Osteoblast (primary cell): ENCODE results near the gene FREM1. TPM values are rescaled to one million over a fixed set of nuclear protein-coding genes. Genes with fewer than 3 reads are reported as not detected.

Experiments
- DNase-seq: peaks from one replicate; pipeline ENCODE4 v3.0.0; 2011; ENCODE audit warnings: low spot score, mixed read lengths; ENCODE audit not compliant: insufficient read length; ENCODE audit errors: missing footprints
- H2AFZ ChIP-seq: 2 replicates; pipeline ENCODE4 v1.6.0; 2011; ENCODE audit warnings: mild to moderate bottlenecking, low read length
- H3K27ac ChIP-seq: 2 replicates; pipeline ENCODE4 v1.5.1; 2011; ENCODE audit warnings: mild to moderate bottlenecking, low read depth, low read length, moderate library complexity
- H3K27me3 ChIP-seq: 2 replicates; pipeline ENCODE4 v1.6.0; 2012; ENCODE audit warnings: mild to moderate bottlenecking, control low read depth, inconsistent platforms, low read length, moderate library complexity; ENCODE audit not compliant: insufficient read depth
- H3K36me3 ChIP-seq: 2 replicates; pipeline ENCODE4 v1.5.1; 2011; ENCODE audit warnings: mild to moderate bottlenecking, low read length, control low read depth, moderate library complexity; ENCODE audit not compliant: insufficient read depth
- H3K4me1 ChIP-seq: 2 replicates; pipeline ENCODE4 v1.5.1; 2011; ENCODE audit warnings: mild to moderate bottlenecking, low read length, control low read depth, moderate library complexity; ENCODE audit not compliant: insufficient read depth
- H3K4me2 ChIP-seq: 2 replicates; pipeline ENCODE4 v1.6.0; 2011; ENCODE audit warnings: mild to moderate bottlenecking, low read length; ENCODE audit not compliant: insufficient read depth
- H3K4me3 ChIP-seq: fragments of 200-600 bp; sonication (generic); 3 replicates; pipeline ENCODE4 v1.5.1; 2012; ENCODE audit warnings: mild to moderate bottlenecking, low read length, inconsistent platforms; ENCODE audit not compliant: insufficient read depth
- H3K79me2 ChIP-seq: 2 replicates; pipeline ENCODE4 v1.6.0; 2012; ENCODE audit warnings: mild to moderate bottlenecking, low read length, control low read depth, inconsistent platforms; ENCODE audit not compliant: insufficient read depth
- H3K9me3 ChIP-seq: 2 replicates; pipeline ENCODE4 v1.5.1; 2011; ENCODE audit warnings: low read depth, low read length, control low read depth
- H4K20me1 ChIP-seq: 2 replicates; pipeline ENCODE4 v1.6.0; 2012; ENCODE audit warnings: mild to moderate bottlenecking, low read length, control low read depth; ENCODE audit not compliant: insufficient read depth
- total RNA-seq: library from RNA; depleted of rRNA; stranded (reverse); fragments of >200 nt; gene quantifications from 2 replicates; pipeline ENCODE4 v1.2.3, GENCODE V29; 2012
- TF ChIP-seq, protein P1 (sequence below): IDR thresholded peaks from 2 replicates; pipeline ENCODE4 v1.5.1; 2011; ENCODE audit warnings: mild to moderate bottlenecking, low read depth, low read length, moderate library complexity; ENCODE audit errors: extremely low read depth

Gene FREM1
- total RNA-seq, 1 donor, result 0.72 TPM

DNA sequence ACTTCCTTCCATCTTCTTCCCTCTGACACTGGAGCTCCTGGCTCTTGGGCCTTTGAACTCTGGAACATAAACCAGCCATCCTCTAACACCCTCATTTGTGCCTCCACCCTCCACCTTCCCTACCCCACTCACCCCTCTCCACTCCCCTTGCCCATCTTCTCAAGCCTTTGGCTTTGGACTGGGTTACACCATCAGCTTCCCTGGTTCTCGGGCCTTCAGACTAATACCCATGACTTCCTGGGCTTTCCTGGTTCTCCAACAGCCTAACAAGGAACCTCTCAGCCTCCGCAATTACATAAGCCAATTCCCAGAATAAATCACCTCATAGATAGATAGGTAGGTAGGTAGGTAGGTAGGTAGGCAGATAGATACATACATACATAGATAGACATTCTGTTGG lies 67.1 kb downstream of the FREM1 start:
- no peak for DNase-seq
- H2AFZ ChIP-seq, result no peak overlapping the region
- no peaks in the 10 kb centered on the region for H3K36me3 ChIP-seq
- no peak overlapping the region for H3K4me3 ChIP-seq
- H4K20me1 ChIP-seq, result no peaks in the 10 kb centered on the region
- TF ChIP-seq, protein P1, sequence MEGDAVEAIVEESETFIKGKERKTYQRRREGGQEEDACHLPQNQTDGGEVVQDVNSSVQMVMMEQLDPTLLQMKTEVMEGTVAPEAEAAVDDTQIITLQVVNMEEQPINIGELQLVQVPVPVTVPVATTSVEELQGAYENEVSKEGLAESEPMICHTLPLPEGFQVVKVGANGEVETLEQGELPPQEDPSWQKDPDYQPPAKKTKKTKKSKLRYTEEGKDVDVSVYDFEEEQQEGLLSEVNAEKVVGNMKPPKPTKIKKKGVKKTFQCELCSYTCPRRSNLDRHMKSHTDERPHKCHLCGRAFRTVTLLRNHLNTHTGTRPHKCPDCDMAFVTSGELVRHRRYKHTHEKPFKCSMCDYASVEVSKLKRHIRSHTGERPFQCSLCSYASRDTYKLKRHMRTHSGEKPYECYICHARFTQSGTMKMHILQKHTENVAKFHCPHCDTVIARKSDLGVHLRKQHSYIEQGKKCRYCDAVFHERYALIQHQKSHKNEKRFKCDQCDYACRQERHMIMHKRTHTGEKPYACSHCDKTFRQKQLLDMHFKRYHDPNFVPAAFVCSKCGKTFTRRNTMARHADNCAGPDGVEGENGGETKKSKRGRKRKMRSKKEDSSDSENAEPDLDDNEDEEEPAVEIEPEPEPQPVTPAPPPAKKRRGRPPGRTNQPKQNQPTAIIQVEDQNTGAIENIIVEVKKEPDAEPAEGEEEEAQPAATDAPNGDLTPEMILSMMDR, result no peak
- H3K79me2 ChIP-seq, result no peaks in the 10 kb centered on the region
- no peak overlapping the region for H3K27ac ChIP-seq
- H3K9me3 ChIP-seq, result no peaks in the 10 kb centered on the region
- no peak overlapping the region for H3K4me2 ChIP-seq
- H3K27me3 ChIP-seq, result peaks cover 2% of the 10 kb centered on the region
- no peaks in the 10 kb centered on the region for H3K4me1 ChIP-seq

DNA sequence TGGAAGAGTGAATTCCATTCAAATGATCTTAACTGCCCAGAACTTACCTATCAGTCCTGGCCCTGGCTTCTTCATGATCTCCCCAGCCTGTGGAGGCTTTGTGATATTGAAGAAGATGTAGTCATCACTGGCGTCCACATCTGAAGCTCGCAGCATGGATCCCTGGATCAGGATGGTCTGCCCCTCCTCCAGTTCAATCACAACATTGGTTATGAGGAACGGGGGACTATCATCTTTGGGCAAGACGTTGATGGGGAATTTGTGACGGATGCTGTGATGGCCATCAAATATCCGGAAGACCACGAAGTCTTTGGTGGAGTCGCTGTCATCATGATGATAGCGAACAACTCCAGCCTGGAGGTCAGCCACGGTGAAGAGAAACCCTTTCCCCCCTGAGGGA lies 68.0 kb downstream of the FREM1 start:
- no peak overlapping the region for H3K27ac ChIP-seq
- H3K79me2 ChIP-seq, result no peaks in the 10 kb centered on the region
- no peak for DNase-seq
- TF ChIP-seq, protein P1, result no peak
- H3K4me1 ChIP-seq, result no peaks in the 10 kb centered on the region
- H3K27me3 ChIP-seq, result peaks cover 2% of the 10 kb centered on the region
- no peak overlapping the region for H3K4me2 ChIP-seq
- no peak overlapping the region for H2AFZ ChIP-seq
- no peak overlapping the region for H3K4me3 ChIP-seq
- no peaks in the 10 kb centered on the region for H3K9me3 ChIP-seq
- no peaks in the 10 kb centered on the region for H4K20me1 ChIP-seq
- H3K36me3 ChIP-seq, result no peaks in the 10 kb centered on the region

DNA sequence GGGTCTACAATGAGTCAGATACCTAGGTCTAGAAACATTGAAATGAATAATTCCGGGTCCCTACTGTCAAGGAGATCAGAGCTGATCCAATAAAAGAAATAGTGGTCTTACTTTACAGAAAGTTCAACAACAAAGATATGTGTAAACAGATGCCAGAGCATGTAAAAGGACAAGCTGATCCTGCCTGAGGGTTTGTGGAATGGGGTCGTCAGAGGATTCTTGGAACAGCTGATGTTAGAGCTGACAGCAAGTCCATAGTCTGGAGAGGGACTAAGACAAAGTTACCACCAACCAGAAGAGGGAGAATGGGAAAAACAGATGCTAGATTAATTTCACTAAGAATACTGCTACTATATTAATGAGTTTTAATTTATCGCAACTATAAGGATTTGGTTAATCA lies 71.5 kb downstream of the FREM1 start:
- H3K27me3 ChIP-seq, result peaks cover 2% of the 10 kb centered on the region
- H3K9me3 ChIP-seq, result no peaks in the 10 kb centered on the region
- H3K36me3 ChIP-seq, result no peaks in the 10 kb centered on the region
- H2AFZ ChIP-seq, result no peak overlapping the region
- H3K4me1 ChIP-seq, result no peaks in the 10 kb centered on the region
- no peak overlapping the region for H3K4me2 ChIP-seq
- no peaks in the 10 kb centered on the region for H4K20me1 ChIP-seq
- TF ChIP-seq, protein P1, result no peak
- no peak for DNase-seq
- no peak overlapping the region for H3K27ac ChIP-seq
- H3K4me3 ChIP-seq, result no peak overlapping the region
- no peaks in the 10 kb centered on the region for H3K79me2 ChIP-seq

DNA sequence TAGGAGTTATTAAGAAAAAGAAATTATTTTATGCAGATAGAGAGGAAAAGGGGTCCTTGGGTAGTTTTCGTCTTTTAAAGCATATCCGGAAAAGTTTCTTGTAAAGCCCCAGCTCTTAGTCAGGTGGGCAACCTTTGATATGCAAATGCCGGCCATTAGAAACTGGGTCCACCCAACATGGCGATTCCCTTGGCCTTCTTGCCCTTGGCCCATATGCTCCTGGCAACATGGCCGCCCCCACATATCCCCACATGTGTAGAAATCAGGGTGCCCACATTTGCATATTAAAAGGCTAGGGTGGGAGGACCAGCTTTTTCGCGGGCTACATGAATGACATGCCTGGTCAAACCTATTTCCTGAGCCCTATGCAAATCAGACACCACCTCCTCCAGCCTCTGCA lies 73.3 kb downstream of the FREM1 start:
- H3K4me2 ChIP-seq, result no peak overlapping the region
- no peaks in the 10 kb centered on the region for H3K79me2 ChIP-seq
- H3K4me1 ChIP-seq, result no peaks in the 10 kb centered on the region
- H3K36me3 ChIP-seq, result no peaks in the 10 kb centered on the region
- H3K9me3 ChIP-seq, result no peaks in the 10 kb centered on the region
- TF ChIP-seq, protein P1, result no peak
- H3K27ac ChIP-seq, result no peak overlapping the region
- no peak overlapping the region for H3K4me3 ChIP-seq
- no peaks in the 10 kb centered on the region for H4K20me1 ChIP-seq
- no peaks in the 10 kb centered on the region for H3K27me3 ChIP-seq
- H2AFZ ChIP-seq, result no peak overlapping the region
- DNase-seq, result no peak
